H9 (cell line): ENCODE results near the gene NAIF1. TPM values are rescaled to one million over a fixed set of nuclear protein-coding genes. Genes with fewer than 3 reads are reported as not detected.
A peak's percentile ranks its signal among the peaks of the same experiment; 100 is the strongest.

Experiments used
- DNase-seq: peaks from one replicate; pipeline ENCODE4 v3.0.0-alpha.2; 2017
- H2AFZ ChIP-seq: one replicate; pipeline ENCODE4 v1.6.1; 2013; ENCODE audit warnings: mild to moderate bottlenecking, low read length, control low read depth, moderate library complexity
- H2AK5ac ChIP-seq: 2 replicates; pipeline ENCODE4 v1.6.1; 2013; ENCODE audit warnings: low read length, control low read depth, mixed read lengths; ENCODE audit not compliant: insufficient read length
- H2BK120ac ChIP-seq: one replicate; pipeline ENCODE4 v1.6.1; 2013; ENCODE audit warnings: low read depth, mild to moderate bottlenecking, low read length, control low read depth, inconsistent platforms; ENCODE audit not compliant: poor library complexity, severe bottlenecking
- H2BK12ac ChIP-seq: 2 replicates; pipeline ENCODE4 v1.6.1; 2013; ENCODE audit warnings: low read length, control low read depth, mixed read lengths, low read depth; ENCODE audit not compliant: insufficient read length
- H2BK15ac ChIP-seq: 2 replicates; pipeline ENCODE4 v1.6.1; 2013; ENCODE audit warnings: low read depth, low read length, control low read depth
- H2BK20ac ChIP-seq: one replicate; pipeline ENCODE4 v1.6.1; 2013; ENCODE audit warnings: low read depth, mild to moderate bottlenecking, low read length, control low read depth, inconsistent platforms; ENCODE audit not compliant: poor library complexity, severe bottlenecking
- H2BK5ac ChIP-seq: 2 replicates; pipeline ENCODE4 v1.6.1; 2013; ENCODE audit warnings: low read length, control low read depth, mixed read lengths; ENCODE audit not compliant: insufficient read length
- H3K14ac ChIP-seq: 2 replicates; pipeline ENCODE4 v1.6.1; 2013; ENCODE audit warnings: low read length, control low read depth; ENCODE audit not compliant: insufficient read depth
- H3K18ac ChIP-seq: 2 replicates; pipeline ENCODE4 v1.6.1; 2013; ENCODE audit warnings: low read depth, mild to moderate bottlenecking, mixed read lengths, low read length, control low read depth; ENCODE audit not compliant: insufficient read length
- H3K23ac ChIP-seq: 2 replicates; pipeline ENCODE4 v1.6.1; 2013; ENCODE audit warnings: low read length, control low read depth, mixed read lengths, low read depth; ENCODE audit not compliant: insufficient read length
- H3K23me2 ChIP-seq: 2 replicates; pipeline ENCODE4 v1.6.1; 2013; ENCODE audit warnings: low read depth, mild to moderate bottlenecking, mixed read lengths, low read length, control low read depth; ENCODE audit not compliant: insufficient read length, poor library complexity, severe bottlenecking
- H3K27ac ChIP-seq: 2 replicates; pipeline ENCODE4 v1.5.1; 2013; ENCODE audit warnings: low read length, control low read depth, mixed read lengths, low read depth; ENCODE audit not compliant: insufficient read length
- H3K27me3 ChIP-seq: 2 replicates; pipeline ENCODE4 v1.6.1; 2013; ENCODE audit warnings: low read length, control low read depth, inconsistent platforms; ENCODE audit not compliant: insufficient read depth
- H3K4ac ChIP-seq: 2 replicates; pipeline ENCODE4 v1.6.1; 2013; ENCODE audit warnings: low read depth, mild to moderate bottlenecking, control low read depth, inconsistent platforms, low read length, moderate library complexity
- H3K4me1 ChIP-seq: 2 replicates; pipeline ENCODE4 v1.6.1; 2013; ENCODE audit warnings: low read length, control low read depth, inconsistent platforms; ENCODE audit not compliant: insufficient read depth
- H3K4me2 ChIP-seq: 2 replicates; pipeline ENCODE4 v1.6.1; 2013; ENCODE audit warnings: low read length, control low read depth, mixed read lengths; ENCODE audit not compliant: insufficient read length, insufficient read depth
- H3K56ac ChIP-seq: 2 replicates; pipeline ENCODE4 v1.6.1; 2013; ENCODE audit warnings: low read depth, mild to moderate bottlenecking, mixed read lengths, low read length, control low read depth; ENCODE audit not compliant: insufficient read length
- H3K79me1 ChIP-seq: 2 replicates; pipeline ENCODE4 v1.6.1; 2013; ENCODE audit warnings: low read depth, mild to moderate bottlenecking, moderate library complexity, low read length, control low read depth, inconsistent platforms; ENCODE audit not compliant: insufficient read depth, poor library complexity, severe bottlenecking
- H3K79me2 ChIP-seq: 2 replicates; pipeline ENCODE4 v1.6.1; 2013; ENCODE audit warnings: low read length, control low read depth, inconsistent platforms; ENCODE audit not compliant: insufficient read depth
- H3K9ac ChIP-seq: 2 replicates; pipeline ENCODE4 v1.6.1; 2013; ENCODE audit warnings: low read length, control low read depth, mixed read lengths; ENCODE audit not compliant: insufficient read length; ENCODE audit errors: extremely low read depth
- H3K9me3 ChIP-seq: one replicate; pipeline ENCODE4 v1.6.1; 2013; ENCODE audit warnings: low read depth, low read length, inconsistent platforms; ENCODE audit not compliant: control insufficient read depth
- H3T11ph ChIP-seq: one replicate; pipeline ENCODE4 v1.6.1; 2013; ENCODE audit warnings: mild to moderate bottlenecking, low read length, control low read depth, inconsistent platforms
- H4K20me1 ChIP-seq: one replicate; pipeline ENCODE4 v1.6.1; 2013; ENCODE audit not compliant: control insufficient read depth, insufficient read length, insufficient read depth
- H4K5ac ChIP-seq: 2 replicates; pipeline ENCODE4 v1.6.1; 2013; ENCODE audit warnings: low read depth, mild to moderate bottlenecking, mixed read lengths, low read length, control low read depth; ENCODE audit not compliant: insufficient read length
- H4K8ac ChIP-seq: replicated peaks from 2 replicates; pipeline ENCODE4 v1.6.1; 2013; ENCODE audit warnings: low read length, control low read depth, mixed read lengths, low read depth; ENCODE audit not compliant: insufficient read length
- H4K91ac ChIP-seq: 2 replicates; pipeline ENCODE4 v1.6.1; 2013; ENCODE audit warnings: low read depth, mild to moderate bottlenecking, moderate library complexity, mixed read lengths, low read length, control low read depth; ENCODE audit not compliant: insufficient read length
- H3K27ac Mint-ChIP-seq, 3 experiments: 2 replicates in 2 of 3; 3 replicates in 1 of 3; pipeline ENCODE4 v1.8.0; 2020 to 2021; ENCODE audit warnings: mixed read lengths in 3 of 3, mild to moderate bottlenecking in 1 of 3, moderate library complexity in 1 of 3
- H3K27me3 Mint-ChIP-seq: 2 replicates; pipeline ENCODE4 v1.8.0; 2021; ENCODE audit warnings: low read depth, mild to moderate bottlenecking, moderate library complexity, mixed read lengths
- H3K36me3 Mint-ChIP-seq, 3 experiments: 2 replicates in 2 of 3; 3 replicates in 1 of 3; pipeline ENCODE4 v1.8.0; 2020 to 2021; ENCODE audit warnings: low read depth in 3 of 3, mixed read lengths in 3 of 3; ENCODE audit not compliant: insufficient read depth in 1 of 3
- H3K4me1 Mint-ChIP-seq, 2 experiments: 2 replicates each; pipeline ENCODE4 v1.8.0; 2020; ENCODE audit warnings: mixed read lengths in 2 of 2
- H3K4me3 Mint-ChIP-seq, 2 experiments: 2 replicates in 1 of 2; 3 replicates in 1 of 2; pipeline ENCODE4 v1.8.0; 2020 to 2021; ENCODE audit warnings: mild to moderate bottlenecking in 2 of 2, mixed read lengths in 2 of 2, moderate library complexity in 1 of 2
- H3K9me3 Mint-ChIP-seq, 2 experiments: 2 replicates in 1 of 2; 3 replicates in 1 of 2; pipeline ENCODE4 v1.8.0; 2020; ENCODE audit warnings: mild to moderate bottlenecking in 2 of 2, mixed read lengths in 2 of 2, moderate library complexity in 1 of 2
- CTCF ChIP-seq: fragments of 200-600 bp; sonication (generic); conservative IDR thresholded peaks from 3 replicates; pipeline ENCODE4 v1.8.0; 2021; ENCODE audit warnings: antibody characterized with exemption, mild to moderate bottlenecking
- WGBS: extraction: QIAGEN DNeasy Blood & Tissue Kit; methylation state at CpG from one replicate; pipeline ENCODE4 v1.1.7; 2013; ENCODE audit warnings: missing lambda C conversion rate, low lambda C conversion rate, mixed read lengths; ENCODE audit not compliant: insufficient read length; ENCODE audit errors: extremely low coverage; 5-methylcytosine and 5-hydroxymethylcytosine counted together
- total RNA-seq: library from RNA; stranded (reverse); gene quantifications from 2 replicates; pipeline ENCODE4 v1.2.1, GENCODE V29; 2021

The NAIF1 gene
- total RNA-seq, 1 experiment from 2014 or later: 6.3 TPM

- H3K4me1 ChIP-seq: peaks cover 3% of the 10 kb centered on the region; the same call in 1 of the 2 replicates
- H3K56ac ChIP-seq: no peak overlapping the region
- H3K23ac ChIP-seq: no peak overlapping the region
- no peak overlapping the region for H3K4ac ChIP-seq
- no peaks in the 10 kb centered on the region; a peak in 1 of 5 replicates for H3K9me3 Mint-ChIP-seq
- no peaks in the 10 kb centered on the region for H3K27me3 ChIP-seq
- H3K23me2 ChIP-seq: no peaks in the 10 kb centered on the region
- no peak overlapping the region for H3K27ac ChIP-seq
- peaks cover 25 to 34% of the 10 kb centered on the region in 2 experiments for H3K4me1 Mint-ChIP-seq
- no peak for TF ChIP-seq CTCF
- H4K91ac ChIP-seq: no peak overlapping the region
- peaks cover 0 to under 1% (median 0%) of the 10 kb centered on the region in 3 experiments; a peak in 2 of 7 replicates for H3K36me3 Mint-ChIP-seq
- no peak overlapping the region for H3K27ac Mint-ChIP-seq
- H3K4me3 Mint-ChIP-seq: peak overlapping the region in 1 of 2 experiments; percentile 12; a peak in 1 of 5 replicates
- no peak overlapping the region for H3K18ac ChIP-seq
- no peak for DNase-seq
- no peak overlapping the region for H2BK5ac ChIP-seq
- no peak overlapping the region for H3K4me2 ChIP-seq
- H3K9ac ChIP-seq: no peak overlapping the region
- no peaks in the 10 kb centered on the region for H3K79me2 ChIP-seq
- no peaks in the 10 kb centered on the region for H3K9me3 ChIP-seq
- no peaks in the 10 kb centered on the region for H3K27me3 Mint-ChIP-seq
- no peak overlapping the region for H4K5ac ChIP-seq
- H2BK20ac ChIP-seq: no peak overlapping the region
- H3K79me1 ChIP-seq: no peaks in the 10 kb centered on the region
- H2AFZ ChIP-seq: no peak overlapping the region
- no peaks in the 10 kb centered on the region for H4K20me1 ChIP-seq
- H3K14ac ChIP-seq: peak overlapping the region; percentile 76
- H2BK120ac ChIP-seq: no peak overlapping the region
- no peak overlapping the region for H2AK5ac ChIP-seq
- no peak overlapping the region for H2BK15ac ChIP-seq
- no peak overlapping the region for H4K8ac ChIP-seq
- no peak overlapping the region for H2BK12ac ChIP-seq
- WGBS: no CpG with 5 or more reads among the region's 3 CpGs
- H3T11ph ChIP-seq: no peak overlapping the region
These were observed 11.0 kb downstream of the NAIF1 start for GRCh38 chr9:128056086-128056485.
